SK-N-SH treated with all-trans-retinoic acid at 6 μM for 48 hours (cell line): ENCODE measurements around the gene C11orf58.

Experiments used
- ATAC-seq: fragments of 200-7000 bp; cut with Tn5 transposase; 3 replicates; pipeline ENCODE4 v1.9.1; 2020; ENCODE audit warnings: mild to moderate bottlenecking, moderate library complexity
- ARNTL ChIP-seq: fragments of 450-650 bp; formaldehyde crosslinking; IDR thresholded peaks from 2 replicates; pipeline ENCODE4 v1.5.0; 2020; ENCODE audit warnings: low read depth, mild to moderate bottlenecking, moderate library complexity, borderline replicate concordance
- BACH2 ChIP-seq: fragments of 250-450 bp; sonication (Bioruptor Pico); IDR thresholded peaks from 2 replicates; pipeline ENCODE4 v1.9.0; 2021; ENCODE audit warnings: mild to moderate bottlenecking, borderline replicate concordance
- CSDC2 ChIP-seq: fragments of 250-450 bp; sonication (Bioruptor Pico); IDR thresholded peaks from 2 replicates; pipeline ENCODE4 v1.5.0; 2020; ENCODE audit warnings: mild to moderate bottlenecking, moderate library complexity
- ESRRG ChIP-seq: fragments of 250-450 bp; sonication (Bioruptor Pico); IDR thresholded peaks from 2 replicates; pipeline ENCODE4 v1.6.1; 2021; ENCODE audit warnings: mild to moderate bottlenecking
- GLIS3 ChIP-seq: fragments of 250-450 bp; sonication (Bioruptor Pico); IDR thresholded peaks from 2 replicates; pipeline ENCODE4 v1.5.0; 2020; ENCODE audit warnings: mild to moderate bottlenecking, moderate library complexity
- ISL1 ChIP-seq: fragments of 250-450 bp; sonication (Bioruptor Pico); IDR thresholded peaks from 2 replicates; pipeline ENCODE4 v2.1.2; 2022; ENCODE audit warnings: mild to moderate bottlenecking, moderate library complexity
- OSR1 ChIP-seq: fragments of 250-450 bp; sonication (Bioruptor Pico); IDR thresholded peaks from 2 replicates; pipeline ENCODE4 v1.8.0; 2022; ENCODE audit warnings: moderate library complexity, mild to moderate bottlenecking, inconsistent platforms
- POU6F1 ChIP-seq: fragments of 250-450 bp; sonication (Bioruptor Pico); IDR thresholded peaks from 2 replicates; pipeline ENCODE4 v1.8.0; 2021; ENCODE audit warnings: low read depth, mild to moderate bottlenecking, moderate library complexity, borderline replicate concordance
- PPARA ChIP-seq: fragments of 250-450 bp; sonication (Bioruptor Pico); IDR thresholded peaks from 2 replicates; pipeline ENCODE4 v1.5.0; 2020; ENCODE audit warnings: mild to moderate bottlenecking, borderline replicate concordance
- RARB ChIP-seq: fragments of 250-450 bp; sonication (Bioruptor Pico); IDR thresholded peaks from 2 replicates; pipeline ENCODE4 v1.8.0; 2021; ENCODE audit warnings: mild to moderate bottlenecking, moderate library complexity
- SNAI2 ChIP-seq: fragments of 250-450 bp; sonication (Bioruptor Pico); IDR thresholded peaks from 2 replicates; pipeline ENCODE4 v1.5.0; 2020; ENCODE audit warnings: mild to moderate bottlenecking, moderate library complexity
- TCF4 ChIP-seq: fragments of 250-450 bp; sonication (Bioruptor Pico); IDR thresholded peaks from 2 replicates; pipeline ENCODE4 v1.8.0; 2021; ENCODE audit warnings: mild to moderate bottlenecking, moderate library complexity, borderline replicate concordance
- TOX ChIP-seq: fragments of 250-450 bp; sonication (Bioruptor Pico); IDR thresholded peaks from 2 replicates; pipeline ENCODE4 v1.8.0; 2021; ENCODE audit warnings: mild to moderate bottlenecking, moderate library complexity, borderline replicate concordance
- ZC3H10 ChIP-seq: fragments of 250-450 bp; sonication (Bioruptor Pico); IDR thresholded peaks from 2 replicates; pipeline ENCODE4 v1.5.1; 2021; ENCODE audit warnings: mild to moderate bottlenecking, moderate library complexity
- ZFP3 ChIP-seq: fragments of 250-450 bp; sonication (Bioruptor Pico); IDR thresholded peaks from 2 replicates; pipeline ENCODE4 v1.5.0; 2020; ENCODE audit warnings: mild to moderate bottlenecking, moderate library complexity
- ZFP30 ChIP-seq: fragments of 450-650 bp; formaldehyde crosslinking; IDR thresholded peaks from 2 replicates; pipeline ENCODE4 v1.5.0; 2022; ENCODE audit warnings: mild to moderate bottlenecking, moderate library complexity
- ZNF565 ChIP-seq: fragments of 450-650 bp; formaldehyde crosslinking; conservative IDR thresholded peaks from 2 replicates; pipeline ENCODE4 v1.5.0; 2020; ENCODE audit warnings: low read depth, mild to moderate bottlenecking, moderate library complexity
- ZNF70 ChIP-seq: fragments of 450-650 bp; formaldehyde crosslinking; IDR thresholded peaks from 2 replicates; pipeline ENCODE4 v1.5.0; 2020; ENCODE audit warnings: mild to moderate bottlenecking, moderate library complexity
- ZNF8 ChIP-seq: fragments of 450-650 bp; formaldehyde crosslinking; IDR thresholded peaks from 2 replicates; pipeline ENCODE4 v1.5.0; 2020; ENCODE audit warnings: mild to moderate bottlenecking, moderate library complexity
- TF ChIP-seq, protein P1 (sequence below): fragments of 250-450 bp; sonication (Bioruptor Pico); IDR thresholded peaks from 2 replicates; pipeline ENCODE4 v1.5.1; 2020; ENCODE audit warnings: low read depth, mild to moderate bottlenecking, moderate library complexity
- TF ChIP-seq, protein P2 (sequence below): fragments of 250-450 bp; sonication (Bioruptor Pico); IDR thresholded peaks from 2 replicates; pipeline ENCODE4 v1.5.0; 2020; ENCODE audit warnings: mild to moderate bottlenecking, moderate library complexity

Gene C11orf58

DNA sequence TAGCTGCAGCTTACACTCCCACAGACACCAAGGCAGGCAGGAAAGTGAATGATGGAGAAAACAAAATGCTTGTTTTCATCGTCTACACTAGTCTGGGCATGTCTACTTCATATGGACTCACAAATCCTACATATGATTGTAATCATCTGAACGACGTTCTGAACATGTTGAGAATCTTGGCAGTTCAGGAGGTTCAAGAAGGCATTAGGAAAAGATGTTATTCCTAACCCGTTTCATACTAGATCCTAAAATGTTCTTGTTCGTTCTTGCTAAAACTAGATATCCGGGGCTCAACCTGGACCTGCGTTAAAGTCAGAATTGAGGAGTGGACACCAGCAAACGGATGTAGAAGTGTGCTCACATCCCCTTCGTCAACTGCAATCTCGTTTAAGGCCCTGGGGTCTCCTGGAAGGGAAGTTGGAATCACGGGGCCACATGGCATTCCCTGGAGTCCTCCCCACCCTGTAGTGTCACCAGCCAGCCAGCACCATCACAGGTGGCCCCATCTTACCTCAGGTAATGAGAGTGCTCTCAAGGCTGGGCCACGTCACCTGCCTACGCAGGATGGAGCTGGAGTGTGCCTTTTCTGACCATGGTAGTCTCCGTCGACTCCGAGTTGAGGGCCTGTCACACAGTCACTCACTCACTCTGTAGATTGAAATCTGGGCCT, 37.3 kb downstream of the C11orf58 start:
- no peak for ATAC-seq

GRCh38 chr11:16776711-16777612, 38.5 kb downstream of the C11orf58 start:
- TF ChIP-seq CSDC2 (CRISPR knock-in tag) = no peak
- no peak for TF ChIP-seq ZNF8 (CRISPR knock-in tag)
- no peak for TF ChIP-seq ARNTL (CRISPR knock-in tag)
- TF ChIP-seq POU6F1 = no peak
- no peak for TF ChIP-seq ZNF70 (CRISPR knock-in tag)
- no peak for TF ChIP-seq ESRRG (CRISPR knock-in tag)
- no peak for TF ChIP-seq SNAI2 (CRISPR knock-in tag)
- no peak for TF ChIP-seq ZFP30 (CRISPR knock-in tag)
- TF ChIP-seq ZNF565 = no peak
- no peak for TF ChIP-seq BACH2 (CRISPR knock-in tag)
- TF ChIP-seq PPARA (CRISPR knock-in tag) = no peak
- TF ChIP-seq TCF4 (CRISPR knock-in tag) = no peak
- no peak for TF ChIP-seq OSR1 (CRISPR knock-in tag)
- no peak for TF ChIP-seq GLIS3 (CRISPR knock-in tag)
- TF ChIP-seq, protein P1, sequence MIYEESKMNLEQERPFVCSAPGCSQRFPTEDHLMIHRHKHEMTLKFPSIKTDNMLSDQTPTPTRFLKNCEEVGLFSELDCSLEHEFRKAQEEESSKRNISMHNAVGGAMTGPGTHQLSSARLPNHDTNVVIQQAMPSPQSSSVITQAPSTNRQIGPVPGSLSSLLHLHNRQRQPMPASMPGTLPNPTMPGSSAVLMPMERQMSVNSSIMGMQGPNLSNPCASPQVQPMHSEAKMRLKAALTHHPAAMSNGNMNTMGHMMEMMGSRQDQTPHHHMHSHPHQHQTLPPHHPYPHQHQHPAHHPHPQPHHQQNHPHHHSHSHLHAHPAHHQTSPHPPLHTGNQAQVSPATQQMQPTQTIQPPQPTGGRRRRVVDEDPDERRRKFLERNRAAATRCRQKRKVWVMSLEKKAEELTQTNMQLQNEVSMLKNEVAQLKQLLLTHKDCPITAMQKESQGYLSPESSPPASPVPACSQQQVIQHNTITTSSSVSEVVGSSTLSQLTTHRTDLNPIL = no peak
- no peak for TF ChIP-seq RARB (CRISPR knock-in tag)
- ATAC-seq = no peak

More for the DNA sequence above, 37.3 kb downstream of the C11orf58 start:
- TF ChIP-seq TCF4 (CRISPR knock-in tag) = no peak
- no peak for TF ChIP-seq PPARA (CRISPR knock-in tag)
- no peak for TF ChIP-seq POU6F1
- no peak for TF ChIP-seq BACH2 (CRISPR knock-in tag)
- TF ChIP-seq RARB (CRISPR knock-in tag) = no peak
- no peak for TF ChIP-seq ISL1 (CRISPR knock-in tag)
- TF ChIP-seq, protein P2, sequence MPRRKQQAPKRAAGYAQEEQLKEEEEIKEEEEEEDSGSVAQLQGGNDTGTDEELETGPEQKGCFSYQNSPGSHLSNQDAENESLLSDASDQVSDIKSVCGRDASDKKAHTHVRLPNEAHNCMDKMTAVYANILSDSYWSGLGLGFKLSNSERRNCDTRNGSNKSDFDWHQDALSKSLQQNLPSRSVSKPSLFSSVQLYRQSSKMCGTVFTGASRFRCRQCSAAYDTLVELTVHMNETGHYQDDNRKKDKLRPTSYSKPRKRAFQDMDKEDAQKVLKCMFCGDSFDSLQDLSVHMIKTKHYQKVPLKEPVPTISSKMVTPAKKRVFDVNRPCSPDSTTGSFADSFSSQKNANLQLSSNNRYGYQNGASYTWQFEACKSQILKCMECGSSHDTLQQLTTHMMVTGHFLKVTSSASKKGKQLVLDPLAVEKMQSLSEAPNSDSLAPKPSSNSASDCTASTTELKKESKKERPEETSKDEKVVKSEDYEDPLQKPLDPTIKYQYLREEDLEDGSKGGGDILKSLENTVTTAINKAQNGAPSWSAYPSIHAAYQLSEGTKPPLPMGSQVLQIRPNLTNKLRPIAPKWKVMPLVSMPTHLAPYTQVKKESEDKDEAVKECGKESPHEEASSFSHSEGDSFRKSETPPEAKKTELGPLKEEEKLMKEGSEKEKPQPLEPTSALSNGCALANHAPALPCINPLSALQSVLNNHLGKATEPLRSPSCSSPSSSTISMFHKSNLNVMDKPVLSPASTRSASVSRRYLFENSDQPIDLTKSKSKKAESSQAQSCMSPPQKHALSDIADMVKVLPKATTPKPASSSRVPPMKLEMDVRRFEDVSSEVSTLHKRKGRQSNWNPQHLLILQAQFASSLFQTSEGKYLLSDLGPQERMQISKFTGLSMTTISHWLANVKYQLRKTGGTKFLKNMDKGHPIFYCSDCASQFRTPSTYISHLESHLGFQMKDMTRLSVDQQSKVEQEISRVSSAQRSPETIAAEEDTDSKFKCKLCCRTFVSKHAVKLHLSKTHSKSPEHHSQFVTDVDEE (CRISPR knock-in tag) = no peak
- TF ChIP-seq ZC3H10 (CRISPR knock-in tag) = no peak
- TF ChIP-seq ARNTL (CRISPR knock-in tag) = no peak
- TF ChIP-seq ZNF70 (CRISPR knock-in tag) = no peak
- TF ChIP-seq TOX = no peak
- TF ChIP-seq, protein P1 = no peak

DNA sequence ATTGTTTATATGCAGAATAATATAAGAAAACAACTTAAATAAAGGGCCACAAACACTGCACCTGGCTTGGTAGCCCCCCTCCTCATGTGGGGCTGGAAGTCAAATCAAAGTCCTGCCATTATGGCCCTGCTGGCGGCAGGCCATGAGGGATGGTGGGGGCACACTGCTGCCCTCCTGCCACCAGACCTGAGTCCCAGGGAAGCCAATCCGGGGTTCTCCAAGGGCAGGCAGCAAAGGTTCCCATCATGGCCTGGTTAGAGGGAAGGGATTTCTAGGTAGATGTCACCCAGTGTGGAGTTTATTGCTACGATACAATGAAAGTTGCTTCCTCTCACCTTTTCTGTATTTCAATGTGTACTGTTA, 39.1 kb downstream of the C11orf58 start:
- TF ChIP-seq BACH2 (CRISPR knock-in tag) (no peak), ZFP3 (CRISPR knock-in tag) (no peak), CSDC2 (CRISPR knock-in tag) (no peak), POU6F1 (no peak)
- TF ChIP-seq, protein P2 (CRISPR knock-in tag) = no peak
- no peak for ATAC-seq
